ENCODE data around the gene EIF6. TPM values are rescaled to one million over a fixed set of nuclear protein-coding genes. Genes with fewer than 3 reads are reported as not detected.
A peak's percentile ranks its signal among the peaks of the same experiment; 100 is the strongest.

EIF6 gene
- total RNA-seq, 2 donors from 2014 or later: 23.3 to 35.6 TPM

GRCh38 chr20:35274172-35275092, 10.1 kb downstream of the EIF6 start:
- DNase-seq (no peak), ATAC-seq (no peak)
- H3K36me3 ChIP-seq (replicated peaks in 1 of 2; ENCODE audit: insufficient read depth in 1 of 2, low read depth in 2 of 2): peaks cover 0 to 2% of the 10 kb centered on the region in 2 donors
- no peak overlapping the region for H3K4me3 ChIP-seq
- peaks cover 39% of the 10 kb centered on the region for H3K4me1 ChIP-seq
- intact Hi-C loops (cut with DNase I): loop anchor here (10.0 kb wide), 1 partner anchor 130 kb away; the partner anchor contains the start of gene EDEM2
- no peaks in the 10 kb centered on the region for H3K27me3 ChIP-seq
- peak overlapping the region in 1 of 4 donors; percentile 27 for H3K27ac ChIP-seq
- TF ChIP-seq POLR2A (IDR thresholded peaks at IDR 0.05) (no peak), CTCF (IDR thresholded peaks at IDR 0.05) (no peak)
- H3K9me3 ChIP-seq: no peaks in the 10 kb centered on the region
- WGBS, 2 donors: 90 to 95% methylated on average over 10 to 24 of the region's 24 CpGs

- Histone ChIP-seq H3K4me1 (peaks cover 44% of the 10 kb centered on the region), H3K9me3 (no peaks in the 10 kb centered on the region), H3K36me3 (replicated peaks in 1 of 2; ENCODE audit: insufficient read depth in 1 of 2, low read depth in 2 of 2) (no peaks in the 10 kb centered on the region), H3K27me3 (no peaks in the 10 kb centered on the region), H3K27ac (peak overlapping the region in 1 of 4 donors; percentile 15), H3K4me3 (no peak overlapping the region)
- intact Hi-C loops (cut with DNase I): loop anchor here (10.0 kb wide), 1 partner anchor 129 kb away; the partner anchor contains the start of gene EDEM2
- DNase-seq (peak in 3 of 4 donors; percentile 49 to 63 (median 53)), ATAC-seq (no peak)
- 63 to 67% methylated on average over 8 to 13 of the region's 13 CpGs for WGBS, 2 donors
- no peak for TF ChIP-seq POLR2A (IDR thresholded peaks at IDR 0.05)
- no peak for TF ChIP-seq CTCF (IDR thresholded peaks at IDR 0.05)
These were observed 11.0 kb downstream of the EIF6 start for GRCh38 chr20:35273449-35274171.

- Histone ChIP-seq H3K27me3 (no peaks in the 10 kb centered on the region), H3K36me3 (replicated peaks in 1 of 2; ENCODE audit: insufficient read depth in 1 of 2, low read depth in 2 of 2) (no peaks in the 10 kb centered on the region), H3K4me3 (no peak overlapping the region), H3K4me1 (peaks cover 47% of the 10 kb centered on the region), H3K9me3 (no peaks in the 10 kb centered on the region), H3K27ac (no peak overlapping the region)
- ATAC-seq: no peak
- WGBS, 2 donors: 61 to 65% methylated on average over 6 to 7 of the region's 7 CpGs
- no peak for DNase-seq
- intact Hi-C loops (cut with DNase I): loop anchor here (10.0 kb wide), 1 partner anchor 127 kb away; the partner anchor contains the start of gene EDEM2
- TF ChIP-seq CTCF (IDR thresholded peaks at IDR 0.05) (no peak), POLR2A (IDR thresholded peaks at IDR 0.05) (no peak)
These were observed 12.7 kb downstream of the EIF6 start for GRCh38 chr20:35271904-35272303.

- DNase-seq: no peak
- peaks cover 41% of the 10 kb centered on the region for H3K4me1 ChIP-seq
These were observed 13.3 kb downstream of the EIF6 start for GRCh38 chr20:35271073-35271882.

More at GRCh38 chr20:35271073-35271882, 13.3 kb downstream of the EIF6 start:
- no peak for TF ChIP-seq CTCF (IDR thresholded peaks at IDR 0.05)
- no peak for TF ChIP-seq POLR2A (IDR thresholded peaks at IDR 0.05)
- WGBS, 2 donors: 85 to 88% methylated on average over 14 to 20 of the region's 20 CpGs
- H3K27ac ChIP-seq: no peak overlapping the region
- H3K9me3 ChIP-seq: no peaks in the 10 kb centered on the region
- H3K36me3 ChIP-seq (replicated peaks in 1 of 2; ENCODE audit: insufficient read depth in 1 of 2, low read depth in 2 of 2): no peaks in the 10 kb centered on the region
- no peak overlapping the region for H3K4me3 ChIP-seq
- no peak for ATAC-seq
- H3K27me3 ChIP-seq: no peaks in the 10 kb centered on the region
- intact Hi-C loops (cut with DNase I): loop anchor here (10.0 kb wide), 1 partner anchor 126 kb away; the partner anchor contains the start of gene EDEM2

Data from body of pancreas (tissue), 4 donors.